HEK293T (cell line): ENCODE results near the gene MYBPH.

Experiments used
- CTCF ChIA-PET: fragments of 350-600 bp; formaldehyde crosslinking; extraction: SDS; loops from one replicate; lab custom pipeline; 2021; ENCODE audit warnings: antibody characterized with exemption, inconsistent platforms; lab: Yijun Ruan, JAX
- POLR2A ChIA-PET: fragments of 350-600 bp; formaldehyde crosslinking; extraction: SDS; loops from one replicate; lab custom pipeline; 2020; ENCODE audit warnings: antibody characterized with exemption, inconsistent platforms; lab: Yijun Ruan, JAX
- DNase-seq: peaks from one replicate; pipeline ENCODE4 v3.0.0; 2012; ENCODE audit warnings: mixed read lengths; ENCODE audit errors: extremely low spot score
- ARNT ChIP-seq: fragments of 450-650 bp; IDR thresholded peaks from 2 replicates; pipeline ENCODE4 v1.6.1; 2017; ENCODE audit warnings: mild to moderate bottlenecking
- BHLHE40 ChIP-seq: fragments of 450-650 bp; IDR thresholded peaks from 2 replicates; pipeline ENCODE4 v1.6.1; 2016; ENCODE audit warnings: mild to moderate bottlenecking, moderate library complexity, borderline replicate concordance
- CTBP1 ChIP-seq: fragments of 450-650 bp; IDR thresholded peaks from 2 replicates; pipeline ENCODE4 v1.6.1; 2016; ENCODE audit warnings: borderline replicate concordance
- ELF4 ChIP-seq: fragments of 450-650 bp; IDR thresholded peaks from 2 replicates; pipeline ENCODE4 v1.6.1; 2017; ENCODE audit warnings: antibody characterized with exemption
- FOXA1 ChIP-seq: fragments of 450-650 bp; IDR thresholded peaks from 2 replicates; pipeline ENCODE4 v1.6.1; 2016; ENCODE audit warnings: mild to moderate bottlenecking
- FOXK2 ChIP-seq: fragments of 450-650 bp; IDR thresholded peaks from 2 replicates; pipeline ENCODE4 v1.6.1; 2016; ENCODE audit warnings: mild to moderate bottlenecking
- FOXM1 ChIP-seq: fragments of 450-650 bp; IDR thresholded peaks from 2 replicates; pipeline ENCODE4 v1.6.1; 2017; ENCODE audit warnings: mild to moderate bottlenecking, borderline replicate concordance
- HDGF ChIP-seq: fragments of 450-650 bp; IDR thresholded peaks from 2 replicates; pipeline ENCODE4 v1.6.1; 2017; ENCODE audit warnings: antibody characterized with exemption, borderline replicate concordance
- L3MBTL2 ChIP-seq: fragments of 450-650 bp; conservative IDR thresholded peaks from 2 replicates; pipeline ENCODE4 v1.6.1; 2016; ENCODE audit warnings: mild to moderate bottlenecking
- LEF1 ChIP-seq: fragments of 450-650 bp; IDR thresholded peaks from 2 replicates; pipeline ENCODE4 v1.6.1; 2017; ENCODE audit warnings: mild to moderate bottlenecking, borderline replicate concordance
- NFRKB ChIP-seq: fragments of 450-650 bp; IDR thresholded peaks from 2 replicates; pipeline ENCODE4 v1.6.1; 2016; ENCODE audit warnings: mild to moderate bottlenecking, moderate library complexity
- SP1 ChIP-seq: fragments of 450-650 bp; IDR thresholded peaks from 2 replicates; pipeline ENCODE4 v1.6.1; 2017
- SUZ12 ChIP-seq: fragments of 450-650 bp; IDR thresholded peaks from 2 replicates; pipeline ENCODE4 v1.6.1; 2016; ENCODE audit warnings: mild to moderate bottlenecking
- TARDBP ChIP-seq: fragments of 450-650 bp; IDR thresholded peaks from 2 replicates; pipeline ENCODE4 v1.6.1; 2016
- ZNF384 ChIP-seq: fragments of 450-650 bp; IDR thresholded peaks from 2 replicates; pipeline ENCODE4 v1.6.1; 2016
- TF ChIP-seq, protein P1 (sequence below): fragments of 450-650 bp; IDR thresholded peaks from 2 replicates; pipeline ENCODE4 v1.6.1; 2016

MYBPH gene, protein sequence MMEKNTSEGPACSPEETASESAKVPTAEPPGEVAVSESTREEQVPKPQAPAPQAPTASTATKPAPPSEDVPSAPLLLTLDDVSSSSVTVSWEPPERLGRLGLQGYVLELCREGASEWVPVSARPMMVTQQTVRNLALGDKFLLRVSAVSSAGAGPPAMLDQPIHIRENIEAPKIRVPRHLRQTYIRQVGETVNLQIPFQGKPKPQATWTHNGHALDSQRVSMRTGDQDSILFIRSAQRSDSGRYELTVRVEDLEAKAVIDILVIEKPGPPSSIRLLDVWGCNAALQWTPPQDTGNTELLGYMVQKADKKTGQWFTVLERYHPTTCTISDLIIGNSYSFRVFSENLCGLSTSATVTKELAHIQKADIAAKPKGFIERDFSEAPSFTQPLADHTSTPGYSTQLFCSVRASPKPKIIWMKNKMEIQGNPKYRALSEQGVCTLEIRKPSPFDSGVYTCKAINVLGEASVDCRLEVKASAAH

DNA sequence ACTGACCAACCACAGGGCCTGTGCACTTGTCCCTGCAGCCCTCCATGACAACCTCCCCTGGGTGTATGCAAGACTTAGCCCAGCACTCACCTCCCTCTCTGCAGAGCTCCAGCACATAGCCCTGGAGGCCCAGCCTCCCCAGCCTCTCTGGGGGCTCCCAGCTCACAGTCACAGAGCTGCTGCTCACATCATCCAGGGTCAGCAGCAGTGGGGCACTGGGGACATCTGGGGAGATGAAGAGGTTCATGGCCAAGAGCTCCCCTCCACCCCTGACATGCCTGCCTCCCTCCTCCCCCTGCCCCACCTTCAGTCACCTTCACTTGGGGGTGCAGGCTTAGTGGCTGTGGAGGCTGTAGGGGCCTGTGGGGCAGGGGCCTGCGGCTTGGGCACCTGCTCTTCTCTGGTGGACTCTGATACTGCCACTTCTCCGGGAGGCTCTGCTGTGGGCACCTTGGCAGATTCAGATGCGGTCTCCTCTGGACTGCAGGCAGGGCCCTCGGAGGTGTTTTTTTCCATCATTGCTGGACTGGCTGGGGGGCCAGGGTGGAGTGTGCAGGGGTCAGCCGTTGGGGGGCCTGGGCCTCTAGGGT is at the start of gene MYBPH:
Gene MYBPH, minus strand, starts transcription at position 590 of the 590 bp plus-strand sequence. Its CDS starts 71 bp downstream, at position 519.
- CTCF ChIA-PET, result no interaction called here
- POLR2A ChIA-PET, result no interaction called here
- TF ChIP-seq ARNT, result no peak
- TF ChIP-seq CTBP1, result no peak
- no peak for TF ChIP-seq FOXA1
- no peak for TF ChIP-seq L3MBTL2
- no peak for TF ChIP-seq BHLHE40
- TF ChIP-seq SP1, result no peak
- TF ChIP-seq ELF4, result no peak
- no peak for TF ChIP-seq SUZ12
- TF ChIP-seq FOXM1, result no peak
- TF ChIP-seq, protein P1, sequence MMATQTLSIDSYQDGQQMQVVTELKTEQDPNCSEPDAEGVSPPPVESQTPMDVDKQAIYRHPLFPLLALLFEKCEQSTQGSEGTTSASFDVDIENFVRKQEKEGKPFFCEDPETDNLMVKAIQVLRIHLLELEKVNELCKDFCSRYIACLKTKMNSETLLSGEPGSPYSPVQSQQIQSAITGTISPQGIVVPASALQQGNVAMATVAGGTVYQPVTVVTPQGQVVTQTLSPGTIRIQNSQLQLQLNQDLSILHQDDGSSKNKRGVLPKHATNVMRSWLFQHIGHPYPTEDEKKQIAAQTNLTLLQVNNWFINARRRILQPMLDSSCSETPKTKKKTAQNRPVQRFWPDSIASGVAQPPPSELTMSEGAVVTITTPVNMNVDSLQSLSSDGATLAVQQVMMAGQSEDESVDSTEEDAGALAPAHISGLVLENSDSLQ, result no peak
- TF ChIP-seq HDGF, result no peak
- TF ChIP-seq FOXK2, result no peak
- no peak for TF ChIP-seq ZNF384
- no peak for TF ChIP-seq NFRKB
- no peak for DNase-seq

DNA sequence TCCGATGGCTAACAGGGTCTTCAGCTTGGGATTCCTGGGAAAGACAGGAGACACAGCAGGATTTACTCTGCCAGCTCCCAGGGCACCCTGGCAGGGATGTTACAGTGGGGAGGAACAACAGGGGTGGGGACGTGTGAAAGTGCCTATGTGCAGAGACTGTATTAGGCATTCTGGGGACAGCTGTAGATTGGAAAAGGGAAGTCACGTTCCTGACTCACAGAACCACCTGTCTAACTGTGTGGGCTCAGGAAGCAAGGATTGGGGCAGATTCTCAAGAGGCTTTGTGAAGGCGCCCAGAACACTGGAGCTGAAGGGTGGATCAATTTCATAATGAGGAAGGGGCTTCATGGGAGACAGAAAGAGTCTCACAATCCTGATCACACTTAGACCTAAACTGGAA is 49.4 kb upstream of the MYBPH start:
- no peak for DNase-seq
- TF ChIP-seq FOXK2 (no peak), CTBP1 (no peak), FOXA1 (no peak), ZNF384 (no peak), L3MBTL2 (no peak), ARNT (no peak), TARDBP (no peak), SUZ12 (no peak), NFRKB (no peak), ELF4 (no peak), HDGF (no peak), LEF1 (no peak), BHLHE40 (no peak)
- TF ChIP-seq, protein P1, result no peak
- CTCF ChIA-PET, result interaction anchor here (1.2 to 1.9 kb wide), 3 partner anchors 9 to 185 kb away, joined by 5 to 9 read pairs (median 6); no protein-coding TSS in a partner anchor
- POLR2A ChIA-PET, result interaction anchor here (1.0 kb wide), 1 partner anchor 42 kb away, joined by 3 read pairs; no protein-coding TSS in a partner anchor

DNA sequence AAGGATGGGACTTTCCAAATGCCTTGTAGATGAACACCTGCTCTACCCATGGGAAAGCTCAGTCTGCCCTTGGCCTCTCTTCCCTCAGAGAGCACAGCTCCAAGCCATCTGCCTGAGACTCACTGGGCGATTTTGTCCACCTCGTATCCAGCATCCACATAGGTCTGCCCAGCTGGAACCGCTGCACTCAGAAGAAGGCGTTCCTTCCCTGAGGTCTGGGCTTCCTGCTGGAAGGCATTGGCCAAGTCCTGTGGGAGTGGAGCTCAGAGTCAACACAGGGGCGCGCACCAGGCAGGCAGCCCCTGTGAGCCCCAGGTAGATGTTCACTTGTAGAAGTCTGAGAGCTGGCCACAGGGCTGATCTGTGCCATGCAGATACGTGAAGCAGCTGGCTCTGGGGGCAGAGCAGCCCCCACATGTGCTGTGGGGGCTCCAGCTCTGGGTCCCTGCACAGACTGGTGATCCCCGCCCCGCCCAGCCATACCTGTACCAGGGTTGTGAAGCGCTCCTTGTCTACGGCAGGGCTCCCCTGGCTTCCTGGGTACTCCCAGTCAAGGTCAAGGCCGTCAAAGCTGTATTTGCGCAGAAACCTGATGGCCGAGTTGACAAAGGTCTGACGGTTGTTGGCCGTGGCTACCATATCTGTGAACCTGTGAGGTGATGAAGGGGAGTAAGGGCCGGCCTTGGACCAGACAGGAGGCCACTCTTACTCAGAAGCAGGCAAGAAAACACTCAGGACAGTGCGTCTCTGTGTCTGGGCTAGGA is 47.6 kb upstream of the MYBPH start:
- DNase-seq, result no peak
- ChIA-PET POLR2A (interaction anchor here (1.0 kb wide), 1 partner anchor 44 kb away, joined by 3 read pairs; no protein-coding TSS in a partner anchor), CTCF (interaction anchor here (1.4 kb wide), 1 partner anchor 183 kb away, joined by 4 read pairs; no protein-coding TSS in a partner anchor)
- TF ChIP-seq HDGF (no peak), FOXA1 (no peak), SP1 (no peak), FOXK2 (no peak), SUZ12 (no peak), NFRKB (no peak), TARDBP (no peak), FOXM1 (no peak), ARNT (no peak), ZNF384 (no peak), L3MBTL2 (no peak)
- TF ChIP-seq, protein P1, result no peak

DNA sequence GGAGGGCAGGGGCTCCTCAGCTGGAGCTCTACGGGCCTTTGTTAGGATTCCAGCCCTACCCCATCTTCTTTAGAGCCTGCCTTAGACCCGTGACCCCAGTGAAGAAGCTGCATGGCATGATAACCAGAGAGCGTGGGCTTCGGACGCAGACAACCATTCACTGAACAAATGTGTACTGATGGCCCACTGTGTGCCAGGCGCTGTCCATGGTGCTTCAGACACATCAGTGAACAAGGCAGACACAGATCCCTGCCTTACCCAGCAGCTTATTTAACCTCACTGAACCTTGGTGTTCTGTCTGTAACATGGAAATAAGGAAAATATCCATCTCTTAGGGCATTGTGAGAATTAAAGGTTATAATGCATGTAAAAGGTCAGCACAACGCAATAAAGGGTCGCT is 44.3 kb upstream of the MYBPH start:
- no peak for TF ChIP-seq BHLHE40
- TF ChIP-seq FOXK2, result no peak
- no peak for TF ChIP-seq ZNF384
- no peak for TF ChIP-seq LEF1
- TF ChIP-seq NFRKB, result no peak
- TF ChIP-seq FOXM1, result no peak
- TF ChIP-seq TARDBP, result no peak
- no peak for TF ChIP-seq FOXA1
- TF ChIP-seq L3MBTL2, result no peak
- no peak for TF ChIP-seq ARNT
- TF ChIP-seq SP1, result no peak
- no peak for TF ChIP-seq HDGF
- DNase-seq, result no peak
- CTCF ChIA-PET, result interaction anchor here (1.4 to 6.6 kb wide), 3 partner anchors 47 to 180 kb away, joined by 3 to 58 read pairs (median 5); no protein-coding TSS in a partner anchor
- POLR2A ChIA-PET, result no interaction called here

DNA sequence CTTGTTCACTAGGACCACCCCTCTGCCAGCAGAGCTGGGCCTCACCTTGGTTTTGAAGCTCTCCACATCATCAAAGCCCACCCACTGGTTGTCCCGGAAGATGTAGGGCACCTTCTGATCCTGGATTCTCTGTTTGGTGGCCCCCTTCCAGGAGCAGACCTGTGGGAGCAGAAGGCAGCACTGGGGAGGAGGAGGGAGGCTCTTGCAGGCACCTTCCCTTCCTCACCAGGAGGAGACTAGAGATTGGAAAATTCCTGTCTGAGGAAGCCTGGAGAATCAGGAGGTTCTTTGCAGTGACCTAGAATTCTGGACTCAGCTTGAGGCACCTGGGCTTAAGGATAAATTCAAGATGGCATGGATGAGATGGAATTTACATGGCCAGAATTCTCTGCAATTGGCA is 43.5 kb upstream of the MYBPH start:
- ChIA-PET CTCF (interaction anchor here (1.4 to 6.6 kb wide), 3 partner anchors 48 to 179 kb away, joined by 3 to 58 read pairs (median 5); no protein-coding TSS in a partner anchor), POLR2A (no interaction called here)
- no peak for DNase-seq
- TF ChIP-seq BHLHE40 (no peak), CTBP1 (no peak), ZNF384 (no peak), FOXA1 (no peak), ELF4 (no peak), FOXK2 (no peak), TARDBP (no peak), ARNT (no peak), HDGF (no peak), NFRKB (no peak), LEF1 (no peak), SP1 (no peak), SUZ12 (no peak), FOXM1 (no peak), L3MBTL2 (no peak)
- TF ChIP-seq, protein P1, result no peak
